Right atrium auricular region (tissue), 2 donors: ENCODE results near the gene PTRH2. TPM values are rescaled to one million over a fixed set of nuclear protein-coding genes. Genes with fewer than 3 reads are reported as not detected.

Source experiments
- DNase-seq: peaks from one replicate; pipeline ENCODE4 v3.0.0-alpha.2; 2019; ENCODE audit warnings: low spot score
- H3K27ac ChIP-seq, 2 donors: fragments of 200-600 bp; sonication (generic); 1 replicate in 1 of 2; 2 replicates in 1 of 2; pipeline ENCODE4 v1.5.1; 2016 to 2019
- H3K27me3 ChIP-seq, 2 donors: fragments of 200-600 bp; sonication (generic); one replicate each; pipeline versions ENCODE4 v1.5.1 to v1.6.0; 2017 to 2019
- H3K36me3 ChIP-seq: fragments of 200-600 bp; sonication (generic); one replicate; pipeline ENCODE4 v1.5.1; 2016
- H3K4me1 ChIP-seq, 2 donors: fragments of 200-600 bp; sonication (generic); one replicate each; pipeline versions ENCODE4 v1.5.1 to v1.6.0; 2017 to 2019
- H3K4me3 ChIP-seq, 2 donors: fragments of 200-600 bp; sonication (generic); 1 replicate in 1 of 2; 2 replicates in 1 of 2; pipeline ENCODE4 v1.5.1; 2017 to 2019; ENCODE audit warnings: mild to moderate bottlenecking in 1 of 2, moderate library complexity in 1 of 2
- H3K9me3 ChIP-seq, 2 donors: fragments of 200-600 bp; sonication (generic); one replicate each; pipeline ENCODE4 v1.5.1; 2019
- CTCF ChIP-seq, 2 donors: fragments of 200-600 bp; sonication (generic); IDR thresholded peaks; one replicate each; pipeline ENCODE4 v1.5.1; 2019; ENCODE audit warnings: antibody characterized with exemption in 2 of 2
- total RNA-seq, 2 donors: library from RNA; depleted of rRNA; stranded (reverse); fragments of >200 nt; gene quantifications; one replicate each; pipeline ENCODE4 v1.1.0, GENCODE V29; 2016

PTRH2 gene
- total RNA-seq, 2 donors from 2014 or later = 13.8 to 14.1 TPM

- no peak for TF ChIP-seq CTCF (IDR thresholded peaks at IDR 0.05)
- H3K4me1 ChIP-seq = no peaks in the 10 kb centered on the region
- peaks cover 98% of the 10 kb centered on the region for H3K36me3 ChIP-seq
- no peak overlapping the region for H3K27ac ChIP-seq
- no peak overlapping the region for H3K4me3 ChIP-seq
- no peak for DNase-seq
- no peaks in the 10 kb centered on the region for H3K27me3 ChIP-seq
- H3K9me3 ChIP-seq = no peaks in the 10 kb centered on the region
These were observed 26.9 kb downstream of the PTRH2 start for GRCh38 chr17:59680314-59680713.

GRCh38 chr17:59678918-59679317 is 28.3 kb downstream of the PTRH2 start:
- Histone ChIP-seq H3K27ac (no peak overlapping the region), H3K9me3 (no peaks in the 10 kb centered on the region), H3K4me3 (no peak overlapping the region), H3K4me1 (no peaks in the 10 kb centered on the region), H3K27me3 (no peaks in the 10 kb centered on the region), H3K36me3 (peaks cover 97% of the 10 kb centered on the region)
- TF ChIP-seq CTCF (IDR thresholded peaks at IDR 0.05) = no peak
- DNase-seq = no peak

- no peaks in the 10 kb centered on the region for H3K9me3 ChIP-seq
- H3K4me3 ChIP-seq = no peak overlapping the region
- no peak for DNase-seq
- TF ChIP-seq CTCF (IDR thresholded peaks at IDR 0.05) = no peak
- peaks cover 81% of the 10 kb centered on the region for H3K36me3 ChIP-seq
- H3K27me3 ChIP-seq = no peaks in the 10 kb centered on the region
- H3K4me1 ChIP-seq = no peaks in the 10 kb centered on the region
- H3K27ac ChIP-seq = no peak overlapping the region
These were observed 30.5 kb downstream of the PTRH2 start for GRCh38 chr17:59676716-59677115.

GRCh38 chr17:59675231-59675630 is 32.0 kb downstream of the PTRH2 start:
- Histone ChIP-seq H3K4me1 (no peaks in the 10 kb centered on the region), H3K4me3 (no peak overlapping the region), H3K9me3 (no peaks in the 10 kb centered on the region), H3K36me3 (peaks cover 66% of the 10 kb centered on the region), H3K27me3 (no peaks in the 10 kb centered on the region), H3K27ac (no peak overlapping the region)
- TF ChIP-seq CTCF (IDR thresholded peaks at IDR 0.05) = no peak
- no peak for DNase-seq

GRCh38 chr17:59671386-59671785 is 35.8 kb downstream of the PTRH2 start:
- TF ChIP-seq CTCF (IDR thresholded peaks at IDR 0.05) = no peak
- no peaks in the 10 kb centered on the region for H3K9me3 ChIP-seq
- no peaks in the 10 kb centered on the region for H3K27me3 ChIP-seq
- no peak overlapping the region for H3K27ac ChIP-seq
- H3K4me3 ChIP-seq = no peak overlapping the region
- DNase-seq = no peak
- peaks cover 55% of the 10 kb centered on the region for H3K36me3 ChIP-seq
- peaks cover 0 to 10% of the 10 kb centered on the region in 2 donors for H3K4me1 ChIP-seq

- no peak for DNase-seq
- Histone ChIP-seq H3K27ac (no peak overlapping the region), H3K9me3 (no peaks in the 10 kb centered on the region), H3K4me3 (no peak overlapping the region), H3K36me3 (peaks cover 57% of the 10 kb centered on the region), H3K4me1 (peaks cover 0 to 10% of the 10 kb centered on the region in 2 donors), H3K27me3 (no peaks in the 10 kb centered on the region)
- no peak for TF ChIP-seq CTCF (IDR thresholded peaks at IDR 0.05)
These were observed 37.3 kb downstream of the PTRH2 start for GRCh38 chr17:59669944-59670343.
